GM23338 (cell line): ENCODE results near the gene RLF. TPM values are rescaled to one million over a fixed set of nuclear protein-coding genes. Genes with fewer than 3 reads are reported as not detected.

ENCODE experiments used
- ATAC-seq: fragments of 200-7000 bp; cut with Tn5 transposase; 3 replicates; pipeline ENCODE4 v1.9.1; 2020
- DNase-seq: peaks from one replicate; pipeline ENCODE4 v3.0.0-alpha.2; 2015; ENCODE audit warnings: low spot score
- H2AFZ ChIP-seq: fragments of 200-600 bp; sonication (generic); 2 replicates; pipeline ENCODE4 v1.8.0; 2016; ENCODE audit warnings: antibody characterized with exemption, mild to moderate bottlenecking, moderate library complexity
- H3F3A ChIP-seq: fragments of 200-600 bp; sonication (generic); replicated peaks from 2 replicates; pipeline ENCODE4 v1.8.0; 2017; ENCODE audit warnings: antibody characterized with exemption, mixed run types, low read depth
- H3K27ac ChIP-seq: fragments of 200-600 bp; sonication (generic); 2 replicates; pipeline ENCODE4 v1.6.1; 2016; ENCODE audit warnings: low read depth
- H3K27me3 ChIP-seq: fragments of 200-600 bp; sonication (generic); 2 replicates; pipeline ENCODE4 v1.8.0; 2016; ENCODE audit warnings: mild to moderate bottlenecking, mixed run types, moderate library complexity; ENCODE audit not compliant: insufficient read depth
- H3K36me3 ChIP-seq: fragments of 200-600 bp; sonication (generic); 2 replicates; pipeline ENCODE4 v1.8.0; 2016; ENCODE audit warnings: mild to moderate bottlenecking; ENCODE audit not compliant: insufficient read depth
- H3K4me1 ChIP-seq: fragments of 200-600 bp; sonication (generic); 2 replicates; pipeline ENCODE4 v1.8.0; 2016; ENCODE audit warnings: mild to moderate bottlenecking, moderate library complexity; ENCODE audit not compliant: insufficient read depth
- H3K4me2 ChIP-seq: fragments of 200-600 bp; sonication (generic); 2 replicates; pipeline ENCODE4 v1.7.1; 2017; ENCODE audit warnings: mixed run types
- H3K4me3 ChIP-seq: fragments of 200-600 bp; sonication (generic); 2 replicates; pipeline ENCODE4 v1.6.1; 2016; ENCODE audit warnings: mixed run types
- H3K79me2 ChIP-seq: fragments of 200-600 bp; sonication (generic); replicated peaks from 2 replicates; pipeline ENCODE4 v1.8.0; 2017; ENCODE audit warnings: mild to moderate bottlenecking; ENCODE audit not compliant: insufficient read depth
- H3K9me2 ChIP-seq: fragments of 200-600 bp; sonication (generic); 2 replicates; pipeline ENCODE4 v1.8.0; 2017; ENCODE audit not compliant: insufficient read depth
- H4K20me1 ChIP-seq: fragments of 200-600 bp; sonication (generic); replicated peaks from 2 replicates; pipeline ENCODE4 v1.8.0; 2017; ENCODE audit warnings: mild to moderate bottlenecking; ENCODE audit not compliant: insufficient read depth
- H3K27ac Mint-ChIP-seq: 2 replicates; pipeline ENCODE4 v1.8.0; 2020; ENCODE audit warnings: inconsistent platforms, mild to moderate bottlenecking, moderate library complexity, mixed read lengths
- H3K27me3 Mint-ChIP-seq: 3 replicates; pipeline ENCODE4 v1.8.0; 2022; ENCODE audit warnings: low read depth, mild to moderate bottlenecking, moderate library complexity, mixed read lengths, inconsistent platforms; ENCODE audit not compliant: insufficient read depth, poor library complexity
- H3K36me3 Mint-ChIP-seq: 3 replicates; pipeline ENCODE4 v1.8.0; 2021; ENCODE audit warnings: low read depth, mild to moderate bottlenecking, inconsistent platforms, moderate library complexity, mixed read lengths
- H3K4me1 Mint-ChIP-seq: 3 replicates; pipeline ENCODE4 v1.8.0; 2020; ENCODE audit warnings: mild to moderate bottlenecking, inconsistent platforms, mixed read lengths
- H3K4me3 Mint-ChIP-seq: 3 replicates; pipeline ENCODE4 v1.8.0; 2021; ENCODE audit warnings: moderate library complexity, mild to moderate bottlenecking, inconsistent platforms, mixed read lengths
- H3K9me3 Mint-ChIP-seq: 3 replicates; pipeline ENCODE4 v1.8.0; 2020; ENCODE audit warnings: moderate library complexity, mild to moderate bottlenecking, inconsistent platforms, mixed read lengths
- CREB1 ChIP-seq: fragments of 250-450 bp; sonication (Bioruptor Pico); IDR thresholded peaks from 2 replicates; pipeline ENCODE4 v1.5.0; 2020; ENCODE audit warnings: low read depth, mild to moderate bottlenecking, moderate library complexity
- CTCF ChIP-seq, 2 experiments: fragments of 200-600 bp in 1 of 2; sonication (generic) in 1 of 2; conservative IDR thresholded peaks; 2 replicates each; pipeline versions ENCODE4 v1.5.1 to v1.6.1; 2016 to 2017; ENCODE audit warnings: antibody characterized with exemption in 2 of 2, low read depth in 2 of 2, mild to moderate bottlenecking in 2 of 2, moderate library complexity in 1 of 2
- ETS1 ChIP-seq: IDR thresholded peaks from 2 replicates; pipeline ENCODE4 v1.6.1; 2016; ENCODE audit warnings: antibody characterized with exemption
- EZH2 ChIP-seq: fragments of 200-600 bp; sonication (generic); IDR thresholded peaks from one replicate; pipeline ENCODE4 v1.8.0; 2017; ENCODE audit warnings: antibody characterized with exemption, mild to moderate bottlenecking, low read depth; ENCODE audit not compliant: unreplicated experiment
- EZH2phosphoT487 ChIP-seq: fragments of 200-600 bp; sonication (generic); IDR thresholded peaks from one replicate; pipeline ENCODE4 v1.8.1; 2018; ENCODE audit warnings: antibody characterized with exemption; ENCODE audit not compliant: unreplicated experiment
- JUNB ChIP-seq: IDR thresholded peaks from one replicate; pipeline ENCODE4 v1.6.1; 2016; ENCODE audit warnings: antibody characterized with exemption; ENCODE audit not compliant: unreplicated experiment
- NANOG ChIP-seq: IDR thresholded peaks from 2 replicates; pipeline ENCODE4 v1.6.1; 2016; ENCODE audit warnings: antibody characterized with exemption, borderline replicate concordance
- POLR2AphosphoS5 ChIP-seq: IDR thresholded peaks from 2 replicates; pipeline ENCODE4 v1.6.1; 2016; ENCODE audit warnings: antibody characterized with exemption, low read depth
- REST ChIP-seq: IDR thresholded peaks from one replicate; pipeline ENCODE4 v1.6.1; 2018; ENCODE audit warnings: antibody characterized with exemption; ENCODE audit not compliant: unreplicated experiment
- STAT1 ChIP-seq: IDR thresholded peaks from one replicate; pipeline ENCODE4 v1.6.1; 2016; ENCODE audit warnings: antibody characterized with exemption; ENCODE audit not compliant: unreplicated experiment
- ZNF114 ChIP-seq: fragments of 250-450 bp; sonication (Bioruptor Pico); IDR thresholded peaks from 2 replicates; pipeline ENCODE4 v1.5.0; 2020; ENCODE audit warnings: mild to moderate bottlenecking, moderate library complexity
- ZNF331 ChIP-seq: fragments of 250-450 bp; sonication (Bioruptor Pico); IDR thresholded peaks from 2 replicates; pipeline ENCODE4 v1.5.0; 2020; ENCODE audit warnings: low read depth, mild to moderate bottlenecking, moderate library complexity
- ZNF462 ChIP-seq: fragments of 250-450 bp; sonication (Bioruptor Pico); IDR thresholded peaks from 2 replicates; pipeline ENCODE4 v1.5.0; 2020; ENCODE audit warnings: mild to moderate bottlenecking, moderate library complexity
- polyA plus RNA-seq: library from polyadenylated mRNA; unstranded; fragments of >200 nt; fragmentation: Nextera tagmentation; extraction: Ambion mirVana; gene quantifications from 2 replicates; pipeline ENCODE4 v1.2.1, GENCODE V29; 2016
- total RNA-seq: library from RNA; depleted of rRNA; stranded (reverse); fragments of >200 nt; shearing (Covaris generic); gene quantifications from 2 replicates; pipeline ENCODE4 v1.2.3, GENCODE V29; 2014

Gene RLF
- total and polyA plus RNA-seq, 2 experiments from 2014 or later, result 6.6 to 21.1 TPM

- Mint-ChIP-seq H3K4me3 (no peak overlapping the region), H3K9me3 (no peaks in the 10 kb centered on the region), H3K4me1 (peaks cover under 1% of the 10 kb centered on the region; the same call in 1 of the 3 replicates), H3K27me3 (peaks cover 5% of the 10 kb centered on the region), H3K36me3 (no peaks in the 10 kb centered on the region), H3K27ac (no peak overlapping the region)
- H3F3A ChIP-seq, result no peaks in the 10 kb centered on the region
- H3K36me3 ChIP-seq, result no peaks in the 10 kb centered on the region
- DNase-seq, result no peak
- no peak overlapping the region for H3K27ac ChIP-seq
- TF ChIP-seq STAT1 (no peak), EZH2phosphoT487 (no peak), POLR2AphosphoS5 (no peak), CTCF (conservative IDR thresholded peaks at IDR 0.05; ENCODE audit: low read depth in 2 of 2) (no peak), REST (no peak), ETS1 (no peak), EZH2 (no peak), JUNB (no peak), NANOG (no peak), ZNF331 (no peak), ZNF114 (CRISPR knock-in tag) (no peak), ZNF462 (CRISPR knock-in tag) (no peak), CREB1 (no peak)
- no peak overlapping the region for H3K4me3 ChIP-seq
- no peaks in the 10 kb centered on the region for H3K9me2 ChIP-seq
- H2AFZ ChIP-seq, result peak overlapping the region; percentile 20
- no peak overlapping the region for H3K4me2 ChIP-seq
- ATAC-seq, result no peak
- 0 out of 2 replicates have a peak, but pooled peaks cover 1% of the 10 kb centered on the region for H3K4me1 ChIP-seq
- no peaks in the 10 kb centered on the region for H3K27me3 ChIP-seq
- H4K20me1 ChIP-seq, result no peaks in the 10 kb centered on the region
- H3K79me2 ChIP-seq, result peaks cover 2% of the 10 kb centered on the region; the same call in 1 of the 2 replicates
Observed at GRCh38 chr1:40251456-40251855, 90.3 kb downstream of the RLF start.
